GM12878 (cell line): ENCODE measurements around the gene BAIAP2L1. TPM values are rescaled to one million over a fixed set of nuclear protein-coding genes. Genes with fewer than 3 reads are reported as not detected.

Experiments
- ATAC-seq: fragments of 200-7000 bp; cut with Tn5 transposase; 3 replicates; pipeline ENCODE4 v1.9.1; 2020; ENCODE audit warnings: mild to moderate bottlenecking, moderate library complexity
- BruUV-seq: library from RNA; stranded (reverse); fragments of 400-500 nt; replicated peaks from 2 replicates; lab custom pipeline; 2021; lab: Mats Ljungman, UMichigan
- CTCF ChIA-PET: fragments of 300-600 bp; sonication (Branson Sonifier 250); formaldehyde crosslinking; extraction: SDS; loops from one replicate; lab custom pipeline; 2021; ENCODE audit warnings: inconsistent platforms; lab: Yijun Ruan, JAX
- POLR2A ChIA-PET: fragments of 350-600 bp; formaldehyde crosslinking; extraction: SDS; loops from one replicate; lab custom pipeline; 2021; ENCODE audit warnings: inconsistent platforms; lab: Charles Lee
- RAD21 ChIA-PET: fragments of 300-600 bp; sonication (Branson Sonifier 250); formaldehyde crosslinking; loops from one replicate; lab custom pipeline; 2023; ENCODE audit warnings: antibody characterized with exemption; ENCODE audit not compliant: unreplicated experiment; lab: Charles Lee
- SMC1A ChIA-PET: fragments of 300-600 bp; sonication (Branson Sonifier 250); formaldehyde crosslinking; loops from one replicate; lab custom pipeline; 2023; ENCODE audit not compliant: unreplicated experiment, uncharacterized antibody; lab: Charles Lee
- DNase-seq: peaks from one replicate; pipeline ENCODE4 v3.0.0-alpha.2; 2011; ENCODE audit warnings: low read depth, low spot score
- FAIRE-seq: peaks from 3 replicates; lab custom pipeline; 2011; peaks lifted over from hg19 to GRCh38; lab: Jason Lieb, UNC
- H2AFZ ChIP-seq: 2 replicates; pipeline ENCODE4 v1.6.0; 2011; ENCODE audit warnings: low read depth, low read length, control low read depth; ENCODE audit not compliant: control insufficient read depth
- H3K27ac ChIP-seq: 2 replicates; pipeline ENCODE4 v1.5.1; 2011; ENCODE audit warnings: control low read depth; ENCODE audit not compliant: control insufficient read depth, insufficient read depth
- H3K27me3 ChIP-seq, 2 experiments: replicated peaks in 1 of 2; 2 replicates each; pipeline versions ENCODE4 v1.6.0 to v1.6.1; 2011; ENCODE audit warnings: low read length in 1 of 2; ENCODE audit not compliant: control insufficient read depth in 2 of 2, insufficient read depth in 2 of 2
- H3K36me3 ChIP-seq, 2 experiments: 2 replicates each; pipeline ENCODE4 v1.5.1; 2011; ENCODE audit warnings: low read length in 1 of 2; ENCODE audit not compliant: control insufficient read depth in 2 of 2, insufficient read depth in 2 of 2
- H3K4me1 ChIP-seq: 2 replicates; pipeline ENCODE4 v1.6.1; 2011; ENCODE audit warnings: mild to moderate bottlenecking, low read length, moderate library complexity, mixed read lengths; ENCODE audit not compliant: control insufficient read depth, insufficient read depth
- H3K4me2 ChIP-seq: 2 replicates; pipeline ENCODE4 v1.6.0; 2011; ENCODE audit warnings: control low read depth; ENCODE audit not compliant: control insufficient read depth, insufficient read depth
- H3K4me3 ChIP-seq: fragments of 200-600 bp; sonication (generic); 2 replicates; pipeline ENCODE4 v1.5.1; 2016
- H3K79me2 ChIP-seq: 2 replicates; pipeline ENCODE4 v1.6.0; 2011; ENCODE audit warnings: low read length; ENCODE audit not compliant: control insufficient read depth, insufficient read depth
- H3K9ac ChIP-seq: 2 replicates; pipeline ENCODE4 v1.8.0; 2011; ENCODE audit warnings: low read length, control low read depth, mixed read lengths; ENCODE audit not compliant: control insufficient read depth, insufficient read depth
- H3K9me3 ChIP-seq: replicated peaks from 3 replicates; pipeline ENCODE4 v1.5.1; 2011; ENCODE audit warnings: mild to moderate bottlenecking, low read length; ENCODE audit not compliant: control insufficient read depth, insufficient read depth
- H4K20me1 ChIP-seq: 2 replicates; pipeline ENCODE4 v1.6.0; 2011; ENCODE audit not compliant: control insufficient read depth, insufficient read depth
- GATAD2B ChIP-seq: fragments of 450-650 bp; conservative IDR thresholded peaks from 2 replicates; pipeline ENCODE4 v1.6.1; 2017; ENCODE audit warnings: low read depth, mild to moderate bottlenecking, moderate library complexity
- JUNB ChIP-seq: IDR thresholded peaks from 2 replicates; pipeline ENCODE4 v1.6.1; 2016; ENCODE audit warnings: antibody characterized with exemption, mild to moderate bottlenecking
- KAT2A ChIP-seq: conservative IDR thresholded peaks from 2 replicates; pipeline ENCODE4 v1.6.1; 2011; ENCODE audit warnings: low read depth, low read length; ENCODE audit not compliant: control insufficient read depth
- KDM1A ChIP-seq: fragments of 200-600 bp; sonication (generic); IDR thresholded peaks from 2 replicates; pipeline ENCODE4 v1.6.1; 2016; ENCODE audit warnings: borderline replicate concordance
- MXI1 ChIP-seq: fragments of 150-350 bp; IDR thresholded peaks from 2 replicates; pipeline ENCODE4 v1.6.1; 2011; ENCODE audit warnings: low read depth, mild to moderate bottlenecking, inconsistent platforms, low read length, improper control_type of control experiment
- PKNOX1 ChIP-seq: fragments of 450-650 bp; IDR thresholded peaks from 2 replicates; pipeline ENCODE4 v1.6.1; 2016; ENCODE audit warnings: mild to moderate bottlenecking
- SMAD5 ChIP-seq: IDR thresholded peaks from 2 replicates; pipeline ENCODE4 v1.6.1; 2016; ENCODE audit warnings: antibody characterized with exemption, low read depth
- SREBF2 ChIP-seq: IDR thresholded peaks from 2 replicates; pipeline ENCODE4 v1.6.1; 2012; ENCODE audit warnings: mild to moderate bottlenecking, low read length
- STAT1 ChIP-seq: fragments of 450-650 bp; conservative IDR thresholded peaks from 2 replicates; pipeline ENCODE4 v1.6.1; 2014; ENCODE audit warnings: antibody characterized with exemption, mild to moderate bottlenecking
- ZNF274 ChIP-seq: IDR thresholded peaks from one replicate; pipeline ENCODE4 v1.8.0; 2011; ENCODE audit not compliant: insufficient read length, insufficient read depth
- WGBS: methylation state at CpG from one replicate; pipeline ENCODE4 v1.1.6; 2016; ENCODE audit warnings: low lambda C conversion rate; ENCODE audit not compliant: insufficient replicate concordance, insufficient coverage; ENCODE audit errors: missing lambda C conversion rate; 5-methylcytosine and 5-hydroxymethylcytosine counted together
- in situ Hi-C: fragments of 300-500 bp; cut with MboI; formaldehyde crosslinking; loops from 9 replicates; pipeline ENCODE4 v1.14.3; 2018; ENCODE audit warnings: mixed read lengths
- intact Hi-C: fragments of 100-400 bp; cut with micrococcal nuclease; formaldehyde crosslinking; loops from one replicate; pipeline ENCODE4 v1.14.2; 2022; ENCODE audit not compliant: unreplicated experiment
- polyA plus RNA-seq, 11 experiments: library from polyadenylated mRNA; depleted of rRNA in 4 of 11; unstranded in 6 of 11; stranded (reverse) in 5 of 11; fragments of >200 nt; fragmentation: Nextera tagmentation in 4 of 11; fragmentation: Illumina TruSeq in 1 of 11; extraction: Ambion mirVana in 4 of 11; extraction: Trizol in 1 of 11; gene quantifications; 1 replicate in 1 of 11; 2 replicates in 10 of 11; pipeline versions ENCODE4 v1.2.1 to v1.2.3, GENCODE V29; 2011 to 2016; ENCODE audit warnings: inconsistent platforms in 2 of 11, missing spikeins in 2 of 11, low read depth in 1 of 11
- total RNA-seq, 4 experiments: library from RNA; depleted of rRNA in 3 of 4; stranded (reverse); fragments of >200 nt in 3 of 4; fragmentation: Illumina TruSeq in 1 of 4; extraction: Trizol in 1 of 4; gene quantifications; 2 replicates each; pipeline versions ENCODE4 v1.2.1 to v1.2.3, GENCODE V29; 2013 to 2021
- TF ChIP-seq, protein P1 (sequence below): IDR thresholded peaks from 2 replicates; pipeline ENCODE4 v1.6.1; 2012; ENCODE audit warnings: low read depth, low read length, improper control_type of control experiment
- TF ChIP-seq, protein P2 (sequence below): fragments of 450-650 bp; IDR thresholded peaks from 2 replicates; pipeline ENCODE4 v1.6.1; 2017; ENCODE audit warnings: mild to moderate bottlenecking, low read depth, inconsistent platforms; ENCODE audit not compliant: poor library complexity, severe bottlenecking

Gene BAIAP2L1
- total and polyA plus RNA-seq, 10 of the 15 experiments (the other 5 are each of a cell fraction or from before 2014, with no cell fraction given) = 8.9 to 60.2 (median 35.7) TPM

- TF ChIP-seq JUNB (no peak), STAT1 (no peak), PKNOX1 (no peak), MXI1 (no peak), ZNF274 (no peak), SREBF2 (no peak), GATAD2B (no peak), KDM1A (no peak), SMAD5 (no peak), KAT2A (no peak)
- TF ChIP-seq, protein P1, sequence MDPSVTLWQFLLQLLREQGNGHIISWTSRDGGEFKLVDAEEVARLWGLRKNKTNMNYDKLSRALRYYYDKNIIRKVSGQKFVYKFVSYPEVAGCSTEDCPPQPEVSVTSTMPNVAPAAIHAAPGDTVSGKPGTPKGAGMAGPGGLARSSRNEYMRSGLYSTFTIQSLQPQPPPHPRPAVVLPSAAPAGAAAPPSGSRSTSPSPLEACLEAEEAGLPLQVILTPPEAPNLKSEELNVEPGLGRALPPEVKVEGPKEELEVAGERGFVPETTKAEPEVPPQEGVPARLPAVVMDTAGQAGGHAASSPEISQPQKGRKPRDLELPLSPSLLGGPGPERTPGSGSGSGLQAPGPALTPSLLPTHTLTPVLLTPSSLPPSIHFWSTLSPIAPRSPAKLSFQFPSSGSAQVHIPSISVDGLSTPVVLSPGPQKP = no peak
- TF ChIP-seq, protein P2, sequence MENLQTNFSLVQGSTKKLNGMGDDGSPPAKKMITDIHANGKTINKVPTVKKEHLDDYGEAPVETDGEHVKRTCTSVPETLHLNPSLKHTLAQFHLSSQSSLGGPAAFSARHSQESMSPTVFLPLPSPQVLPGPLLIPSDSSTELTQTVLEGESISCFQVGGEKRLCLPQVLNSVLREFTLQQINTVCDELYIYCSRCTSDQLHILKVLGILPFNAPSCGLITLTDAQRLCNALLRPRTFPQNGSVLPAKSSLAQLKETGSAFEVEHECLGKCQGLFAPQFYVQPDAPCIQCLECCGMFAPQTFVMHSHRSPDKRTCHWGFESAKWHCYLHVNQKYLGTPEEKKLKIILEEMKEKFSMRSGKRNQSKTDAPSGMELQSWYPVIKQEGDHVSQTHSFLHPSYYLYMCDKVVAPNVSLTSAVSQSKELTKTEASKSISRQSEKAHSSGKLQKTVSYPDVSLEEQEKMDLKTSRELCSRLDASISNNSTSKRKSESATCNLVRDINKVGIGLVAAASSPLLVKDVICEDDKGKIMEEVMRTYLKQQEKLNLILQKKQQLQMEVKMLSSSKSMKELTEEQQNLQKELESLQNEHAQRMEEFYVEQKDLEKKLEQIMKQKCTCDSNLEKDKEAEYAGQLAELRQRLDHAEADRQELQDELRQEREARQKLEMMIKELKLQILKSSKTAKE = no peak
- H3K79me2 ChIP-seq = no peaks in the 10 kb centered on the region
- no TSS peak for BruUV-seq
- FAIRE-seq = no peak
- no peak overlapping the region for H3K9ac ChIP-seq
- in situ Hi-C loops = no loop called here
- no peak overlapping the region for H2AFZ ChIP-seq
- no peaks in the 10 kb centered on the region for H3K4me1 ChIP-seq
- H3K4me2 ChIP-seq = no peak overlapping the region
- H3K36me3 ChIP-seq = peaks cover 2 to 7% of the 10 kb centered on the region in 2 experiments; a peak in 3 of 4 replicates
- no peak for ATAC-seq
- ChIA-PET RAD21 (no interaction called here), SMC1A (no interaction called here), CTCF (no interaction called here), POLR2A (no interaction called here)
- no peak for DNase-seq
- intact Hi-C loops = no loop called here
- H4K20me1 ChIP-seq = no peaks in the 10 kb centered on the region
- H3K9me3 ChIP-seq = no peaks in the 10 kb centered on the region
- no peak overlapping the region for H3K27ac ChIP-seq
- 85% methylated on average over 7 of the region's 7 CpGs for WGBS
- no peaks in the 10 kb centered on the region for H3K27me3 ChIP-seq
- no peak overlapping the region for H3K4me3 ChIP-seq
Observed at GRCh38 chr7:98357751-98358161, 43.1 kb downstream of the BAIAP2L1 start.
